HG03103 (cell line): Measurements from ENCODE around the gene DNAJC27.

Experiments used
- ATAC-seq: cut with Tn5 transposase; IDR thresholded peaks from one replicate; pipeline ENCODE4 v1.9.1; 2021; ENCODE audit warnings: low read depth; ENCODE audit not compliant: unreplicated experiment

The DNAJC27 gene

GRCh38 chr2:24910245-24910644 lies 61.5 kb downstream of the DNAJC27 start:
- no peak for ATAC-seq

DNA sequence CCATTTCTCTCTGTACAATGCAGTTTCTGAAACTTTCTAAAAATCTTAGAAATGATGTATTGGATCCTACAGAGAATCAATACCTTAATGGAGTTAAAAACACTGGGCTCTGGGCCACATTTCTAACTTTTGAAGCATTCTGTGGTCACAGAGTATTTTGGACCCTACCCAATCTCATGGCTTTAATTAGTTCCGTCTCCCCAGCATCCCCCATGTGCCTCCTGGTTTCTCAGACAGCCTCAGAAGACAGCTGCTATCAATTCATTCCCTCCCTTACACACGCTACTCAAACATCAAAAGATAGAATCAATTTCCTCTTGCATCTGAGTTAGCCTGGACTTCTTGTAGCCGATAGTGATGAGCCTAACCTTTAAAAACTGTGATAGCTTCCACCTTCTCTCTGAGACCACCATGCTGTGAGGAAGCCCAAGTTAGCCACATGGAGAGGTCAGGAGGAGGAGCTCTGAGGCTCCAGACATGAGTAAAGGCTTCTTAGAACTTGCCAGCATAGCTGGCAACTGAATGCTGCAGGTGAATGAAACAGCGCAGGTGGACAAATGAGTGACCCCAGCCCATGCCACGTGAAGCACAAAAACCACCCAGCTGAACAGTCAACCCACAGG lies 62.1 kb downstream of the DNAJC27 start:
- ATAC-seq = no peak

DNA sequence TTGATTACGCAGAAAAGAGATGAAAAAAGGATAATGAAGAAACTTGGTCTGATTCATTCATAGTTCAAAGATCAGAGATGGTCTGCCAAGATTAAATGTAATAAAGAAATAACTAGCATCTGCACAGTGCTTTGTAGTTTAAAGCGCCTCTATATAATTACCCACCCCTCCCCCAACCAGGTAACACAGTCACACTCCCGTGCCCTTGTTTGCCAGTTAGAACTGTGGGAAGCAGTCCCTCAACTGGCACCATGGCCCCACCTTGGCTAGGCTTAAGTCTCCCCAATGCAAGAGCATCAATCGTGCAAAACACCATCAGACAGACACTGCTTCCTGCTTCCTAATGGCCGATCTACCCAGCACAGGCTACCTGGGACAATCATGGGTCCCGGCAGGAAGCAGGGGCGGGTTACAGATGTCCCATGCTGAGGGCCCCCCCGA lies 63.3 kb downstream of the DNAJC27 start:
- ATAC-seq = no peak

DNA sequence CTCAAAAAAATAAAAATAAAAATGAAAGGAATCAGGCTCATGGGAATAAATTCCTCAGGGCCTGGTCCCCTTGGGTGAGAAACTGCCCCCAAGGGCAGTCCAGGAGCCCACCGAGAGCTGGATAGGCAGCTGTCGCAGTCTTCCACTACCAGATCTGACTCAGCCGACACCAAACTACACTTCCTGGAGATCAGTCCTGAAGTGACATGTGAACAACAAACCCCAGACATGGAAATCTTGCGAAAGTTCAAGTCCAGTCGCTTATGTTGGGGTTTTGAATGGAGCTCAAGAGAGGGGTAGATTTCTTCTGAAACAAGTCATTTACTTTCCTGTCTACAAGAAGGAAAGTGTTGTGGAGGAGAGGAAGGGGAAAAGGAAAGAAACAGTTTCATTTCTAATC lies 64.6 kb downstream of the DNAJC27 start:
- no peak for ATAC-seq

- ATAC-seq = no peak
These were observed 65.3 kb downstream of the DNAJC27 start for GRCh38 chr2:24906466-24906865.

- no peak for ATAC-seq
These were observed 68.3 kb downstream of the DNAJC27 start for GRCh38 chr2:24903161-24904103.

DNA sequence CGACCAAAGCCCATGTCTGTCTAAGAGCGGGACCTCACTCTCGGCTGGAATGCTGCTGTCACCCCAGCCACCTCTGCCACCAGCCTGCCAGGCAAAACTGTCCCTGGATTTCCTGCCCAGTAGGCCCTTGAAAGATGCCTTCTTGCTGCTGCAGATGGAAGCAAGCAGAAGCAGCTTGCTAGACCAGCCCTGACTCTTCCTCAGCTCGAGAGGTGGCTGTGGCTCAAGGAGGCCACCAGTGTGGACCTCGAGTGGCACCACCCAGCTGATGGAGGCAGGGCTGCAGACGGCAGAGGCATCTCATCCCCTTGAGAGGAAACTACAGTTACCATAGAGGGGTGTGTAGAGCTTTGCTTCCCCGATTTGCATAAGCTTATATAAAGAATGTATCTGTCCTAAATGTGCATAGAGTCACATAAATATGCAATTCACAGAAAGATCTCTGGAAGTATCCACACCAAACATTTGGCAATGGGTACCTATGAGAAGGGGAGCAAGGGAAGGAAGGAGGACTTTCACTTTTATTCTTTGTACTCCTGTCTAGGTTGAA lies 72.3 kb downstream of the DNAJC27 start:
- no peak for ATAC-seq

DNA sequence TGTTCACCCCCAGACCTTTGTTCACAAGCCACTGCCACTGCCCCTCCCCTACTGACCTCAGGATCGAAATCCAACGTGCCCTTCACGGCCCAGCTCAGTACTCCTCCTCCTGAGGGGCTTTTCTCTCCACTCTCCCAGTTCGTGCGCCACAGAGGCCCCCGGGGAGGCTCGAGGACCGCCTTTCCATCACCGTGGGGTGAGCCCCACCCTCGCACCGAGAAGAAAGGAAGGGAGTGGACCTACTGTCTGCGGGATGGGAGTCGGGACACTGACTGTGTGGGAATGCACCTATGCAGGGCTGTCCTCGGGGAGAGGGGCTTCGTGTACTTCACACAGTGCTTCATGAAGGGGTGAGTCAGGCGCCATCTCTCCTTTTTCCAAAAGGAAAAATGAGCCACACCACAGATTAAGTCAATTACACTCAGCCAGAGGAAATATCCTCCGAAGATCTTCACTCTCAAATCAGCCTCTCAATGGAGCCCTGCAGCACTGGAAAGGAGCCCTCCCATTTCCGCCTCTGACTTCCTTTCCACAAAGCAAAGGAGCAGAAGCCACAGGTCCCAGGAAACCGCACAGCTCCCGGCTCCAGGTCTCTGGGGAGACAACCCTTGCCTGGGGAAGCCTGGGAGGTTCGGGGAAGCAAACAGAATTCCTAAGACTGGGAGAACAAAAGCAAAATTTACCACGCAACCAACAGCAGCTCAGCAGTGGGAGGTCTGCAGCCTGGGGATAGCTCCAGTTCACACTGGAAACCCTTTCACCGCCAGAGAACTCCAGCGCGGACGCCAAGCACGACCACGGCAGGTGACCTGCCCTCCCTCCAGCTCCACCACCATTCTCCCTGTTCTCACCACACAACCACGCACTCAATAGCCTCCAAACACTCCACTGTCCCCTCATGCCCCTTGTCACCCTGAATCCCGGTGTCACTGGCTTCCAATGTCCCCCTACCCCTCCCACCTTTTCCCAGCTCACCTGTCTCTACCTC lies 73.3 kb downstream of the DNAJC27 start:
- ATAC-seq = no peak

DNA sequence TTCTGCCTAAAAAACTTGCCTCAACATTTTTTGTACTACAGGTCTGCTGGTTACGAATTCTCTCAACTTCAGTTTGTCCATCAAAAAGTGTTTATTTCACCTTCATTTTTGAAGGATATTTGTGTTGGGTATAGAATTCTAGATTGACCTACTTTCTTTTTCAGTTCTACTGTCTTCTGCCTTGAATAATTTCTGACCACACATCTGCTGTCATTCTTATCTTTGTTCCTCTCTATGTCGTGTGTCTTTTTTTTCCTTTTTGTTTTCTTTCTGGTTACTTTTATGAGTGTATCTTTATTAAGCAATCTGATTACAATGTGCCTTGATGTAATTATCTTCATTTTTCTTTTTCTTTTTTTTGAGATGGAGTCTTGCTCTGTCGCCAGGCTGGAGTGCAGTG lies 77.0 kb downstream of the DNAJC27 start:
- no peak for ATAC-seq

GRCh38 chr2:24893934-24894333 lies 77.8 kb downstream of the DNAJC27 start:
- ATAC-seq = no peak
